ENCODE results near the gene ALG9.

DNA sequence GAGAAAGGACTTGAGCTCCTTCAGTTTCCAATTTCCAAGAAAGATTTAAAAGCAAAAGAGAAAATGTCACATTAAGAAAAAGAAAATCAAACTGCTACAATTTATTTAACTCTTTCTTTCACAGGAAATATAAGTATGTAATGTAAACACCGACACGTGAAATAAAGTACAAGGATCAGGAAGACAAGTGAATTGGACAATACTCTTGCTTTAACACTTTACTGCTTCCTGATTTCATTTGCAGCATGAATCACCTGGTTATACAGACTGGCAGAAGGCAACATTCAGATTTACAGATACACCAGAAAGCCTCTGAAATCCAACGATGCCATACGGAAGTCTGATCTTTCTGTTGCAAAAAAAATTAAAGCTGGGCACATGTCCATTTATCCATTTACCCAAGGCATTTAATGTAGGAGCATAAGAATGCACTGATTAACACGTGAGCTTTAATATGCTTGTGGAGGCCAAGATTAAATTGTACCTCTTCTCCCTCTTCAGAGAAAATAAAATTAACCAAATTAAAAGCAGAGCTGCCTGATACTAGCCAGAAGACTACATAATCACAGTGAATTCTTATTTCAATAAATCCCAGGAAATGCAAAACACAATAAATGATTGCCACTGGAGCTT is 89.2 kb downstream of the ALG9 start:
- TF ChIP-seq POLR2A (IDR thresholded peaks at IDR 0.05) = no peak
- TF ChIP-seq, protein P1, sequence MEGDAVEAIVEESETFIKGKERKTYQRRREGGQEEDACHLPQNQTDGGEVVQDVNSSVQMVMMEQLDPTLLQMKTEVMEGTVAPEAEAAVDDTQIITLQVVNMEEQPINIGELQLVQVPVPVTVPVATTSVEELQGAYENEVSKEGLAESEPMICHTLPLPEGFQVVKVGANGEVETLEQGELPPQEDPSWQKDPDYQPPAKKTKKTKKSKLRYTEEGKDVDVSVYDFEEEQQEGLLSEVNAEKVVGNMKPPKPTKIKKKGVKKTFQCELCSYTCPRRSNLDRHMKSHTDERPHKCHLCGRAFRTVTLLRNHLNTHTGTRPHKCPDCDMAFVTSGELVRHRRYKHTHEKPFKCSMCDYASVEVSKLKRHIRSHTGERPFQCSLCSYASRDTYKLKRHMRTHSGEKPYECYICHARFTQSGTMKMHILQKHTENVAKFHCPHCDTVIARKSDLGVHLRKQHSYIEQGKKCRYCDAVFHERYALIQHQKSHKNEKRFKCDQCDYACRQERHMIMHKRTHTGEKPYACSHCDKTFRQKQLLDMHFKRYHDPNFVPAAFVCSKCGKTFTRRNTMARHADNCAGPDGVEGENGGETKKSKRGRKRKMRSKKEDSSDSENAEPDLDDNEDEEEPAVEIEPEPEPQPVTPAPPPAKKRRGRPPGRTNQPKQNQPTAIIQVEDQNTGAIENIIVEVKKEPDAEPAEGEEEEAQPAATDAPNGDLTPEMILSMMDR (IDR thresholded peaks at IDR 0.05) = no peak

Data from thyroid gland (tissue), 4 donors.